BJ (cell line): ENCODE measurements around the gene MAPKAPK2. TPM values are rescaled to one million over a fixed set of nuclear protein-coding genes. Genes with fewer than 3 reads are reported as not detected.

ENCODE experiments used
- CTCF ChIA-PET: fragments of 350-600 bp; formaldehyde crosslinking; extraction: SDS; loops from one replicate; lab custom pipeline; 2021; ENCODE audit warnings: antibody characterized with exemption, inconsistent platforms; lab: Yijun Ruan, JAX
- POLR2A ChIA-PET: fragments of 300-600 bp; sonication (Branson Sonifier 250); formaldehyde crosslinking; extraction: SDS; loops from one replicate; lab custom pipeline; 2021; ENCODE audit warnings: antibody characterized with exemption; lab: Charles Lee
- DNase-seq: peaks from one replicate; pipeline ENCODE4 v3.0.0-alpha.2; 2011; ENCODE audit warnings: low read depth
- H3K27me3 ChIP-seq: 2 replicates; pipeline ENCODE4 v1.6.0; 2011; ENCODE audit warnings: low read length; ENCODE audit not compliant: control insufficient read depth, insufficient read depth
- H3K36me3 ChIP-seq: 2 replicates; pipeline ENCODE4 v1.5.1; 2011; ENCODE audit warnings: low read length; ENCODE audit not compliant: control insufficient read depth, insufficient read depth
- H3K4me3 ChIP-seq: 2 replicates; pipeline ENCODE4 v1.5.1; 2011; ENCODE audit warnings: low read depth, mild to moderate bottlenecking, control low read depth, low read length
- polyA plus RNA-seq: library from polyadenylated mRNA; depleted of rRNA; stranded (reverse); fragments of >200 nt; gene quantifications from 2 replicates; pipeline ENCODE4 v1.2.3, GENCODE V29; 2011
- TF ChIP-seq, protein P1 (sequence below): IDR thresholded peaks from 2 replicates; pipeline ENCODE4 v1.5.1; 2011; ENCODE audit warnings: low read depth, mild to moderate bottlenecking, control low read depth, inconsistent platforms, low read length, moderate library complexity; ENCODE audit not compliant: insufficient read depth

MAPKAPK2 gene
- polyA plus RNA-seq, 1 experiment, result 80.1 TPM

DNA sequence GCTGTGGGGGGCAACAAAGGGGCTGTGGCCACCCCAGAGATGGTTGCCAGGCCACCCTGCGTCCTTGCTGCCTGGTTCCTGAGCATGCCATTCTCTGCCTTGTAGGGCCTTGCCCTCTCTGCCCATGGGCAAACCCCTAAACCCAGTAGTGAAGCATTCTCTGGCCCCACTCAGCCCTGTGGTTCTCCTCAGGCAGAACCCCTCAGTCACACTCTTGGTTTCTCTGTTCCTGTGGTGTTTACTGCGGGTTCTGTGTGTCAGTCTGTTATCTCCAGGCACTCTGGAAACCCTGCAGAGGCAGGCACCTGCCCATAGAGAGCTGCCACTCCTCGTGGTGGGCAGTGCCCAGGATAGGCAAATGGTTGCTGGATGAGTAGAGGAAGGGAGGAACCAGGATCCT, 44.8 kb downstream of the MAPKAPK2 start:
- no peak for DNase-seq
- no peaks in the 10 kb centered on the region for H3K27me3 ChIP-seq
- no peak overlapping the region for H3K4me3 ChIP-seq
- CTCF ChIA-PET, result interaction anchor here (1.0 to 1.7 kb wide), 3 partner anchors 9 to 183 kb away, joined by 3 to 8 read pairs (median 4); no protein-coding TSS in a partner anchor
- TF ChIP-seq, protein P1, sequence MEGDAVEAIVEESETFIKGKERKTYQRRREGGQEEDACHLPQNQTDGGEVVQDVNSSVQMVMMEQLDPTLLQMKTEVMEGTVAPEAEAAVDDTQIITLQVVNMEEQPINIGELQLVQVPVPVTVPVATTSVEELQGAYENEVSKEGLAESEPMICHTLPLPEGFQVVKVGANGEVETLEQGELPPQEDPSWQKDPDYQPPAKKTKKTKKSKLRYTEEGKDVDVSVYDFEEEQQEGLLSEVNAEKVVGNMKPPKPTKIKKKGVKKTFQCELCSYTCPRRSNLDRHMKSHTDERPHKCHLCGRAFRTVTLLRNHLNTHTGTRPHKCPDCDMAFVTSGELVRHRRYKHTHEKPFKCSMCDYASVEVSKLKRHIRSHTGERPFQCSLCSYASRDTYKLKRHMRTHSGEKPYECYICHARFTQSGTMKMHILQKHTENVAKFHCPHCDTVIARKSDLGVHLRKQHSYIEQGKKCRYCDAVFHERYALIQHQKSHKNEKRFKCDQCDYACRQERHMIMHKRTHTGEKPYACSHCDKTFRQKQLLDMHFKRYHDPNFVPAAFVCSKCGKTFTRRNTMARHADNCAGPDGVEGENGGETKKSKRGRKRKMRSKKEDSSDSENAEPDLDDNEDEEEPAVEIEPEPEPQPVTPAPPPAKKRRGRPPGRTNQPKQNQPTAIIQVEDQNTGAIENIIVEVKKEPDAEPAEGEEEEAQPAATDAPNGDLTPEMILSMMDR, result no peak
- H3K36me3 ChIP-seq, result peaks cover 31% of the 10 kb centered on the region
- POLR2A ChIA-PET, result no interaction called here

DNA sequence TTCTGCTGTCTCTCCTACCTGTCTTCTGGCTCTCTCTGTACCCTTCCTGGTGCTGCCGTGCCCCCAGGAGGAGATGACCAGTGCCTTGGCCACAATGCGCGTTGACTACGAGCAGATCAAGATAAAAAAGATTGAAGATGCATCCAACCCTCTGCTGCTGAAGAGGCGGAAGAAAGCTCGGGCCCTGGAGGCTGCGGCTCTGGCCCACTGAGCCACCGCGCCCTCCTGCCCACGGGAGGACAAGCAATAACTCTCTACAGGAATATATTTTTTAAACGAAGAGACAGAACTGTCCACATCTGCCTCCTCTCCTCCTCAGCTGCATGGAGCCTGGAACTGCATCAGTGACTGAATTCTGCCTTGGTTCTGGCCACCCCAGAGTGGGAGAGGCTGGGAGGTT, 47.8 kb downstream of the MAPKAPK2 start:
- H3K36me3 ChIP-seq, result peaks cover 38% of the 10 kb centered on the region
- ChIA-PET POLR2A (interaction anchor here (0.5 kb wide), 1 partner anchor 166 kb away, joined by 3 read pairs; no protein-coding TSS in a partner anchor), CTCF (interaction anchor here (0.8 to 5.4 kb wide), 2 partner anchors 73 to 179 kb away, joined by 3 to 101 read pairs; no protein-coding TSS in a partner anchor)
- DNase-seq, result no peak
- no peaks in the 10 kb centered on the region for H3K27me3 ChIP-seq
- TF ChIP-seq, protein P1, result no peak
- H3K4me3 ChIP-seq, result no peak overlapping the region

DNA sequence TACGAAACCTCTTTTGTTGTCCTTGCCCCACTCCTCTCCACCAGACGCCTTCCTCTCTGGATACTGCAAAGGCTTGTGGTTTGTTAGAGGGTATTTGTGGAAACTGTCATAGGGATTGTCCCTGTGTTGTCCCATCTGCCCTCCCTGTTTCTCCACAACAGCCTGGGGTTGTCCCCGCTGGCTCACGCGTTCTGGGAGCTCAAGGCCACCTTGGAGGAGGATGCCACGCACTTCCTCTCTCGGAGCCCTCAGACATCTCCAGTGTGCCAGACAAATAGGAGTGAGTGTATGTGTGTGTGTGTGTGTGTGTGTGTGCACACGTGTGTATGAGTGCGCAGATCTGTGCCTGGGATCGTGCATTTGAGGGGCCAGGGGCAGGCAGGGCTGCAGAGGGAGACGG, 48.3 kb downstream of the MAPKAPK2 start:
- TF ChIP-seq, protein P1, result no peak
- H3K4me3 ChIP-seq, result no peak overlapping the region
- POLR2A ChIA-PET, result no interaction called here
- peaks cover 38% of the 10 kb centered on the region for H3K36me3 ChIP-seq
- CTCF ChIA-PET, result interaction anchor here (0.6 to 5.4 kb wide), 6 partner anchors 7 to 179 kb away, joined by 3 to 101 read pairs (median 34); no protein-coding TSS in a partner anchor
- DNase-seq, result no peak
- no peaks in the 10 kb centered on the region for H3K27me3 ChIP-seq

DNA sequence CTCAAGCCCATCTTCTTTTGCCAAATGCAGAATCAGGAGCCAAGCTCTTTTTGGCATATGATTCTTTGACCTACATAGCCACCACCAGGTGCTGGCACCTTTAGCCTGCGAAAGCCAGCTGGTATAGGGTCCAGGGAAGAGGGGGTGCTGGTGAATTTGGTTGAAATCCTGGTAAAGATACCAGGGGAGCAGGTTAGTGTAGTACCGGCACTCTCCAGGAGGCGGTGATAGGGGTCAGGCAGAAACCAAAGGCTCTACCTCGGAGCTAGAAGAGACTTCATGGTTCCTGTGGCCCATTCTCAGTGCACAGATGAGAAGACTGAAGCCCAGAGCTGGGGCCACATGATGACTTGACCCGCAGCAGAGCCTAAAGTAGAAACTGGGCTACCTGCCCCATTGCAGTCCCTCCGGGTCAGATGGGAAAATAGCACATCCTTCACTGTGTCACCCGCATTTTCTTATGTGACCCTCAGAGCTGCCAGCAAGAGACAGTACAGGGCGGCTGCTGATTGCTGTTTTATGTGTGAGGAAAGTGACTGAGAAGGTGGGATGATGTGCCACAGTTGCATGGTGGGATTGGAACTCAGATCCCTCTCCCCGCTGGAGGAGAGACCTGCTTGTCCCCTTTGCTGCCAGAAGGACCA, 49.9 kb downstream of the MAPKAPK2 start:
- no peak for DNase-seq
- POLR2A ChIA-PET, result no interaction called here
- CTCF ChIA-PET, result interaction anchor here (0.6 to 5.4 kb wide), 57 partner anchors 8 to 296 kb away, joined by 3 to 101 read pairs (median 5); partner anchors contain the start of genes DYRK3 and IL20
- peaks cover 33% of the 10 kb centered on the region for H3K36me3 ChIP-seq
- H3K4me3 ChIP-seq, result no peak overlapping the region
- TF ChIP-seq, protein P1, result peak; percentile 88
- no peaks in the 10 kb centered on the region for H3K27me3 ChIP-seq

DNA sequence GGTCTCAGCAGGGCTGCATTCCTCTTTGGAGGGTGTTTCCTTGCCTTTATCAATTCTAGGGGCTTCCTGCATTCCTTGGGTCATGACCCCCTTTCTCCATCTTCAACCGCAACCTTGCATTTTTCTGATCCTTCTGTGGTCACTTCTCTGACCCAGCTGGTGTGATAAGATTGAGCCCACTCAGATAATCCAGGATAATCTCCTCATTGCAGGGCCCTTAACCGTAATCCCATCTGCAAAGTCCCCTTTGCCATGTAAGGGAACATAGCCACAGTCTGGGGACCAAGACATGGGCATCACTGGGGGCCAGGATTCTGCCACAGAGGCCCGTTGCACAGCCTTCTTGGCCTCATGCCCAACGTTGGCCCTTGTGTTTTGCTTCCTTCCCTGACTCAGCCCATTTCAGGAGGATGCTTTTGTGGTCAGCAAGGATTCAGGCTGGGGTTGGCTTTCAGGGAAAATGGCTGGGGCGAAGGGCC, 50.9 kb downstream of the MAPKAPK2 start:
- H3K27me3 ChIP-seq, result no peaks in the 10 kb centered on the region
- POLR2A ChIA-PET, result no interaction called here
- H3K4me3 ChIP-seq, result no peak overlapping the region
- TF ChIP-seq, protein P1, result no peak
- CTCF ChIA-PET, result interaction anchor here (0.8 to 5.4 kb wide), 40 partner anchors 9 to 268 kb away, joined by 3 to 101 read pairs (median 5); partner anchors contain the start of gene IL20
- H3K36me3 ChIP-seq, result peaks cover 29% of the 10 kb centered on the region
- DNase-seq, result no peak
